Pons (tissue), 1 donor: ENCODE results near the gene OBSL1.

Experiments used
- DNase-seq: peaks from one replicate; pipeline ENCODE4 v3.0.0-alpha.2; 2016; ENCODE audit warnings: low spot score

The OBSL1 gene

GRCh38 chr2:219511547-219512325, 59.6 kb downstream of the OBSL1 start:
- no peak for DNase-seq

GRCh38 chr2:219510512-219511135, 60.7 kb downstream of the OBSL1 start:
- no peak for DNase-seq

GRCh38 chr2:219509780-219510511, 61.4 kb downstream of the OBSL1 start:
- peak; percentile 49 for DNase-seq

- DNase-seq, result no peak
Measured at GRCh38 chr2:219508971-219509779, 62.2 kb downstream of the OBSL1 start.

GRCh38 chr2:219508444-219508734, 63.0 kb downstream of the OBSL1 start:
- DNase-seq, result no peak

- no peak for DNase-seq
Measured at GRCh38 chr2:219507581-219508443, 63.5 kb downstream of the OBSL1 start.

- DNase-seq, result no peak
Measured at GRCh38 chr2:219506802-219507526, 64.4 kb downstream of the OBSL1 start.

- no peak for DNase-seq
Measured at GRCh38 chr2:219506153-219506801, 65.1 kb downstream of the OBSL1 start.

GRCh38 chr2:219505585-219505984, 65.8 kb downstream of the OBSL1 start:
- DNase-seq, result no peak

- no peak for DNase-seq
Measured at GRCh38 chr2:219502618-219503017, 68.7 kb downstream of the OBSL1 start.

- DNase-seq, result no peak
Measured at GRCh38 chr2:219501849-219502248, 69.5 kb downstream of the OBSL1 start.
